Measurements from ENCODE around the gene TEX2.
"Not testable (repeated sequence)": the region's sequence is repeated elsewhere in the genome, so short reads cannot be mapped to it uniquely, and the experiment has no call there.

The TEX2 gene

GRCh38 chr17:64134216-64134970 is 128.7 kb downstream of the TEX2 start:
- no peak for DNase-seq

- peak; percentile 90 for DNase-seq
Measured at GRCh38 chr17:64133546-64134215, 129.4 kb downstream of the TEX2 start.

GRCh38 chr17:64131606-64132270 is 131.3 kb downstream of the TEX2 start:
- DNase-seq: no peak

- DNase-seq: no peak
Measured at GRCh38 chr17:64130559-64131001, 132.5 kb downstream of the TEX2 start.

GRCh38 chr17:64129765-64130558 is 133.1 kb downstream of the TEX2 start, which contains the start of gene ERN1:
Gene ERN1, minus strand, starts transcription at chr17:64130144. Its CDS starts 115 bp downstream, at chr17:64130029.
- peak; percentile 98 for DNase-seq

- no peak for DNase-seq
Measured at GRCh38 chr17:64129515-64129764, 133.6 kb downstream of the TEX2 start.

GRCh38 chr17:64128787-64129514 is 134.1 kb downstream of the TEX2 start:
- peak; percentile 64 for DNase-seq

- no peak for DNase-seq
Measured at GRCh38 chr17:64126918-64127317, 136.1 kb downstream of the TEX2 start.

- DNase-seq: no peak
Measured at GRCh38 chr17:64125937-64126336, 137.1 kb downstream of the TEX2 start.

GRCh38 chr17:64124609-64125008 is 138.5 kb downstream of the TEX2 start:
- no peak for DNase-seq

- no peak for DNase-seq
Measured at GRCh38 chr17:64123114-64123513, 139.9 kb downstream of the TEX2 start.

- DNase-seq: not testable (repeated sequence)
Measured at GRCh38 chr17:64120972-64121786, 141.9 kb downstream of the TEX2 start.

GRCh38 chr17:64120159-64120810 is 142.8 kb downstream of the TEX2 start:
- no peak for DNase-seq

- no peak for DNase-seq
Measured at GRCh38 chr17:64117981-64118979, 144.8 kb downstream of the TEX2 start.

- no peak for DNase-seq
Measured at GRCh38 chr17:64115822-64116534, 147.1 kb downstream of the TEX2 start.

GRCh38 chr17:64115043-64115698 is 147.9 kb downstream of the TEX2 start:
- DNase-seq: no peak

GRCh38 chr17:64113006-64113405 is 150.1 kb downstream of the TEX2 start:
- DNase-seq: peak; percentile 41

GRCh38 chr17:64111831-64112230 is 151.2 kb downstream of the TEX2 start:
- no peak for DNase-seq

All from NCI-H82 (cell line).